HepG2 (cell line): Measurements from ENCODE around the gene CENPB. TPM values are rescaled to one million over a fixed set of nuclear protein-coding genes. Genes with fewer than 3 reads are reported as not detected.

Source experiments
- ATF7 ChIP-seq, 2 experiments: fragments of 450-650 bp in 1 of 2; sonication (generic) in 1 of 2; formaldehyde crosslinking in 1 of 2; IDR thresholded peaks; 2 replicates each; pipeline versions ENCODE4 v1.4.0 to v1.6.1; 2016 to 2020; ENCODE audit warnings: antibody characterized with exemption in 1 of 2, mild to moderate bottlenecking in 1 of 2, missing genetic modification reagents in 1 of 2
- CBX2 ChIP-seq, 2 experiments: fragments of 200-600 bp in 1 of 2; sonication (generic); formaldehyde crosslinking in 1 of 2; IDR thresholded peaks; 2 replicates each; pipeline versions ENCODE4 v1.7.0 to v1.8.1; 2018 to 2022; ENCODE audit warnings: low read depth in 2 of 2, low read length in 1 of 2, mild to moderate bottlenecking in 1 of 2, missing genetic modification reagents in 1 of 2
- HDAC2 ChIP-seq: sonication (generic); formaldehyde crosslinking; IDR thresholded peaks from 2 replicates; pipeline ENCODE4 v1.4.0; 2020; ENCODE audit warnings: missing genetic modification reagents
- HNRNPH1 ChIP-seq: fragments of 200-400 bp; formaldehyde crosslinking; optimal IDR thresholded peaks from 2 replicates; pipeline ENCODE3; 2017; ENCODE audit warnings: mild to moderate bottlenecking, low read depth, low read length
- HNRNPL ChIP-seq: fragments of 200-400 bp; formaldehyde crosslinking; IDR thresholded peaks from 2 replicates; pipeline ENCODE4 v1.6.1; 2017; ENCODE audit warnings: mild to moderate bottlenecking, low read depth, low read length
- IRX3 ChIP-seq: sonication (generic); formaldehyde crosslinking; IDR thresholded peaks from 2 replicates; pipeline ENCODE4 v1.8.1; 2023; ENCODE audit warnings: mild to moderate bottlenecking, low read depth, missing genetic modification reagents, borderline replicate concordance
- ISL2 ChIP-seq: sonication (generic); formaldehyde crosslinking; IDR thresholded peaks from 2 replicates; pipeline ENCODE4 v1.5.0; 2020; ENCODE audit warnings: missing genetic modification reagents
- KMT2A ChIP-seq: sonication (generic); formaldehyde crosslinking; IDR thresholded peaks from 2 replicates; pipeline ENCODE4 v1.4.0; 2020; ENCODE audit warnings: missing genetic modification reagents
- NFKBIZ ChIP-seq: IDR thresholded peaks from 2 replicates; pipeline ENCODE4 v1.6.1; 2018; ENCODE audit warnings: missing genetic modification reagents, missing compliant biosample characterization
- NPAS2 ChIP-seq: sonication (generic); formaldehyde crosslinking; IDR thresholded peaks from 2 replicates; pipeline ENCODE4 v1.8.0; 2022; ENCODE audit warnings: mild to moderate bottlenecking, missing genetic modification reagents, borderline replicate concordance
- PLRG1 ChIP-seq: fragments of 450-650 bp; conservative IDR thresholded peaks from 2 replicates; pipeline ENCODE4 v1.6.1; 2016
- REXO4 ChIP-seq: sonication (generic); formaldehyde crosslinking; IDR thresholded peaks from 2 replicates; pipeline ENCODE4 v1.8.0; 2022; ENCODE audit warnings: missing genetic modification reagents, mild to moderate bottlenecking, borderline replicate concordance
- SMYD3 ChIP-seq: sonication (generic); formaldehyde crosslinking; IDR thresholded peaks from 2 replicates; pipeline ENCODE4 v1.8.1; 2023; ENCODE audit warnings: mild to moderate bottlenecking, missing genetic modification reagents
- SSRP1 ChIP-seq: IDR thresholded peaks from 2 replicates; pipeline ENCODE4 v1.6.1; 2016; ENCODE audit warnings: control low read depth
- XBP1 ChIP-seq: sonication (generic); formaldehyde crosslinking; IDR thresholded peaks from 2 replicates; pipeline ENCODE4 v1.5.0; 2020; ENCODE audit warnings: missing genetic modification reagents
- ZNF180 ChIP-seq: sonication (generic); formaldehyde crosslinking; IDR thresholded peaks from 2 replicates; pipeline ENCODE4 v1.4.0; 2020; ENCODE audit warnings: low read depth, missing genetic modification reagents, borderline replicate concordance
- ZNF282 ChIP-seq: fragments of 450-650 bp; IDR thresholded peaks from 2 replicates; pipeline ENCODE4 v1.6.1; 2018; ENCODE audit not compliant: partially characterized antibody
- ZNF543 ChIP-seq: sonication (generic); formaldehyde crosslinking; IDR thresholded peaks from 2 replicates; pipeline ENCODE4 v1.4.0; 2020; ENCODE audit warnings: mild to moderate bottlenecking, missing genetic modification reagents
- ZNF562 ChIP-seq: sonication (generic); formaldehyde crosslinking; IDR thresholded peaks from 2 replicates; pipeline ENCODE4 v1.8.0; 2022; ENCODE audit warnings: missing genetic modification reagents, borderline replicate concordance
- ZNF766 ChIP-seq: sonication (generic); formaldehyde crosslinking; IDR thresholded peaks from 2 replicates; pipeline ENCODE4 v1.5.0; 2020; ENCODE audit warnings: missing genetic modification reagents, borderline replicate concordance
- polyA plus RNA-seq, 8 experiments: library from polyadenylated mRNA; depleted of rRNA in 3 of 8; stranded (reverse) in 7 of 8; unstranded in 1 of 8; fragments of >200 nt; fragmentation: Illumina TruSeq in 4 of 8; extraction: Trizol in 4 of 8; gene quantifications; 2 replicates each; pipeline versions ENCODE4 v1.2.1 to v1.2.3, GENCODE V29; 2011 to 2016; ENCODE audit warnings: low read depth in 4 of 8, missing spikeins in 1 of 8, mixed read lengths in 1 of 8; ENCODE audit not compliant: insufficient read depth in 1 of 8
- total RNA-seq, 5 experiments: library from RNA; depleted of rRNA; stranded (reverse); fragments of >200 nt; fragmentation: Illumina TruSeq; extraction: Trizol; gene quantifications; 2 replicates each; pipeline ENCODE4 v1.2.3, GENCODE V29; 2016; ENCODE audit warnings: low read depth in 1 of 5
- TF ChIP-seq, protein P1 (sequence below): sonication (generic); formaldehyde crosslinking; IDR thresholded peaks from 2 replicates; pipeline ENCODE4 v1.4.0; 2020; ENCODE audit warnings: missing genetic modification reagents
- TF ChIP-seq, protein P2 (sequence below): sonication (generic); formaldehyde crosslinking; IDR thresholded peaks from 2 replicates; pipeline ENCODE4 v1.5.0; 2020; ENCODE audit warnings: mild to moderate bottlenecking, missing genetic modification reagents, borderline replicate concordance

Gene CENPB
- total and polyA plus RNA-seq, 2 of the 13 experiments (the other 11 are each of a cell fraction or from before 2014, with no cell fraction given), result 10.4 to 54.5 TPM

DNA sequence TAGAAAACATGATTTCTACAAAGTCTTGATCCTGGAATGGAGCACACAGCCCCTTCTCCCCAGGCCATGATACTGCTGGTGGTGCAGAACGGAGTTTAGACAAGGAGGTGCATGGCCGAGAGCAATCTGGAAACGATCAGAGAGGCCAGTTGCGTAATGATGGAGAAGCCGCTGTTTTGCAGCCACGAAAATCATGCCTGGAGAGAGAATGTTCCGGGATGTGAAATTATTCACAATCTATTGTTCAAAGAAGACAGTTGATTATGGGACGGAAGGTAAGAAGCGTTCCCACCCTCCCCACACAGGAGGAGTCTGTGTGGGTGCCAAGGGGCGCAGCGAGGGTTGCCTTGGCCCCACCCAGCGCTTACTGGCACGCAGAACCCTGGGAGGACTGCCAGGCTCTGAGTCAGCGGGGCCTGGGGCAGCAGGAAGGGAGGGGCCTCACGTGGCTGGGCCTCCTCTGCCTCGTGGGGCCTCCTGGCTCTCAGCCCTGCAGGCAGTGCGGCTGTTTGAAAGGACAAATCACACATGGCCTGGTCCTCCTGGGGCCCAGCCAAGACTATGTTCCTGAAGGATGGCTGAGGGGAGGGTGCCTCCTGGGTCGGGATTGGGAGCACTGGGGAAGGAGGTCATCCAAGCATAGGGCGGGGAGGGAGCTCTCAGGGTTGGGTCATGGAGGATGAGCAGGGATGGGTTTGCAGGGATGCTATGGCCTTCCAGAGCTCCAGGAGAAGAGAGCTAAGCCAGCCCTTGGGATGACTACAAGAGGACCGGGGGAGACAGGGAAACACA is 25.1 kb upstream of the CENPB start (continued):
- TF ChIP-seq ISL2 (CRISPR knock-in tag) (peak; percentile 85), PLRG1 (no peak), NPAS2 (CRISPR knock-in tag) (peak; percentile 100), ZNF766 (CRISPR knock-in tag) (peak; percentile 99), CBX2 (IDR thresholded peaks at IDR 0.05; ENCODE audit: low read depth, low read length) (no peak), CBX2 (CRISPR knock-in tag; IDR thresholded peaks at IDR 0.05; ENCODE audit: low read depth) (no peak; the same call in 1 of the 2 replicates), SMYD3 (peak; percentile 51; the same call in 1 of the 2 replicates), REXO4 (CRISPR knock-in tag) (no peak), ZNF282 (no peak), HNRNPH1 (peak; percentile 54), HNRNPL (peak; percentile 99), ZNF180 (CRISPR knock-in tag) (peak; percentile 55; the same call in 1 of the 2 replicates), HDAC2 (CRISPR knock-in tag) (peak; percentile 94), KMT2A (CRISPR knock-in tag) (peak; percentile 50; the same call in 1 of the 2 replicates), ZNF543 (peak; percentile 95), ZNF562 (peak; percentile 75; the same call in 1 of the 2 replicates), XBP1 (no peak; the same call in 1 of the 2 replicates), SSRP1 (peak; percentile 86), NFKBIZ (CRISPR knock-in tag) (peak; percentile 98), ATF7 (IDR thresholded peaks at IDR 0.05) (no peak), ATF7 (CRISPR knock-in tag; IDR thresholded peaks at IDR 0.05) (peak; percentile 92), IRX3 (CRISPR knock-in tag) (peak; percentile 91; the same call in 1 of the 2 replicates)
- TF ChIP-seq, protein P1, sequence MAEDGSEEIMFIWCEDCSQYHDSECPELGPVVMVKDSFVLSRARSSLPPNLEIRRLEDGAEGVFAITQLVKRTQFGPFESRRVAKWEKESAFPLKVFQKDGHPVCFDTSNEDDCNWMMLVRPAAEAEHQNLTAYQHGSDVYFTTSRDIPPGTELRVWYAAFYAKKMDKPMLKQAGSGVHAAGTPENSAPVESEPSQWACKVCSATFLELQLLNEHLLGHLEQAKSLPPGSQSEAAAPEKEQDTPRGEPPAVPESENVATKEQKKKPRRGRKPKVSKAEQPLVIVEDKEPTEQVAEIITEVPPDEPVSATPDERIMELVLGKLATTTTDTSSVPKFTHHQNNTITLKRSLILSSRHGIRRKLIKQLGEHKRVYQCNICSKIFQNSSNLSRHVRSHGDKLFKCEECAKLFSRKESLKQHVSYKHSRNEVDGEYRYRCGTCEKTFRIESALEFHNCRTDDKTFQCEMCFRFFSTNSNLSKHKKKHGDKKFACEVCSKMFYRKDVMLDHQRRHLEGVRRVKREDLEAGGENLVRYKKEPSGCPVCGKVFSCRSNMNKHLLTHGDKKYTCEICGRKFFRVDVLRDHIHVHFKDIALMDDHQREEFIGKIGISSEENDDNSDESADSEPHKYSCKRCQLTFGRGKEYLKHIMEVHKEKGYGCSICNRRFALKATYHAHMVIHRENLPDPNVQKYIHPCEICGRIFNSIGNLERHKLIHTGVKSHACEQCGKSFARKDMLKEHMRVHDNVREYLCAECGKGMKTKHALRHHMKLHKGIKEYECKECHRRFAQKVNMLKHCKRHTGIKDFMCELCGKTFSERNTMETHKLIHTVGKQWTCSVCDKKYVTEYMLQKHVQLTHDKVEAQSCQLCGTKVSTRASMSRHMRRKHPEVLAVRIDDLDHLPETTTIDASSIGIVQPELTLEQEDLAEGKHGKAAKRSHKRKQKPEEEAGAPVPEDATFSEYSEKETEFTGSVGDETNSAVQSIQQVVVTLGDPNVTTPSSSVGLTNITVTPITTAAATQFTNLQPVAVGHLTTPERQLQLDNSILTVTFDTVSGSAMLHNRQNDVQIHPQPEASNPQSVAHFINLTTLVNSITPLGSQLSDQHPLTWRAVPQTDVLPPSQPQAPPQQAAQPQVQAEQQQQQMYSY (CRISPR knock-in tag), result peak; percentile 50; the same call in 1 of the 2 replicates
- TF ChIP-seq, protein P2, sequence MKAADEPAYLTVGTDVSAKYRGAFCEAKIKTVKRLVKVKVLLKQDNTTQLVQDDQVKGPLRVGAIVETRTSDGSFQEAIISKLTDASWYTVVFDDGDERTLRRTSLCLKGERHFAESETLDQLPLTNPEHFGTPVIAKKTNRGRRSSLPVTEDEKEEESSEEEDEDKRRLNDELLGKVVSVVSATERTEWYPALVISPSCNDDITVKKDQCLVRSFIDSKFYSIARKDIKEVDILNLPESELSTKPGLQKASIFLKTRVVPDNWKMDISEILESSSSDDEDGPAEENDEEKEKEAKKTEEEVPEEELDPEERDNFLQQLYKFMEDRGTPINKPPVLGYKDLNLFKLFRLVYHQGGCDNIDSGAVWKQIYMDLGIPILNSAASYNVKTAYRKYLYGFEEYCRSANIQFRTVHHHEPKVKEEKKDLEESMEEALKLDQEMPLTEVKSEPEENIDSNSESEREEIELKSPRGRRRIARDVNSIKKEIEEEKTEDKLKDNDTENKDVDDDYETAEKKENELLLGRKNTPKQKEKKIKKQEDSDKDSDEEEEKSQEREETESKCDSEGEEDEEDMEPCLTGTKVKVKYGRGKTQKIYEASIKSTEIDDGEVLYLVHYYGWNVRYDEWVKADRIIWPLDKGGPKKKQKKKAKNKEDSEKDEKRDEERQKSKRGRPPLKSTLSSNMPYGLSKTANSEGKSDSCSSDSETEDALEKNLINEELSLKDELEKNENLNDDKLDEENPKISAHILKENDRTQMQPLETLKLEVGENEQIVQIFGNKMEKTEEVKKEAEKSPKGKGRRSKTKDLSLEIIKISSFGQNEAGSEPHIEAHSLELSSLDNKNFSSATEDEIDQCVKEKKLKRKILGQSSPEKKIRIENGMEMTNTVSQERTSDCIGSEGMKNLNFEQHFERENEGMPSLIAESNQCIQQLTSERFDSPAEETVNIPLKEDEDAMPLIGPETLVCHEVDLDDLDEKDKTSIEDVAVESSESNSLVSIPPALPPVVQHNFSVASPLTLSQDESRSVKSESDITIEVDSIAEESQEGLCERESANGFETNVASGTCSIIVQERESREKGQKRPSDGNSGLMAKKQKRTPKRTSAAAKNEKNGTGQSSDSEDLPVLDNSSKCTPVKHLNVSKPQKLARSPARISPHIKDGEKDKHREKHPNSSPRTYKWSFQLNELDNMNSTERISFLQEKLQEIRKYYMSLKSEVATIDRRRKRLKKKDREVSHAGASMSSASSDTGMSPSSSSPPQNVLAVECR (CRISPR knock-in tag), result no peak; the same call in 1 of the 2 replicates
